ENCODE data around the gene GAST. TPM values are rescaled to one million over a fixed set of nuclear protein-coding genes. Genes with fewer than 3 reads are reported as not detected.
"Not testable (repeated sequence)": the region's sequence is repeated elsewhere in the genome, so short reads cannot be mapped to it uniquely, and the experiment has no call there.

The GAST gene
- total RNA-seq, 1 experiment from 2014 or later = not detected

DNA sequence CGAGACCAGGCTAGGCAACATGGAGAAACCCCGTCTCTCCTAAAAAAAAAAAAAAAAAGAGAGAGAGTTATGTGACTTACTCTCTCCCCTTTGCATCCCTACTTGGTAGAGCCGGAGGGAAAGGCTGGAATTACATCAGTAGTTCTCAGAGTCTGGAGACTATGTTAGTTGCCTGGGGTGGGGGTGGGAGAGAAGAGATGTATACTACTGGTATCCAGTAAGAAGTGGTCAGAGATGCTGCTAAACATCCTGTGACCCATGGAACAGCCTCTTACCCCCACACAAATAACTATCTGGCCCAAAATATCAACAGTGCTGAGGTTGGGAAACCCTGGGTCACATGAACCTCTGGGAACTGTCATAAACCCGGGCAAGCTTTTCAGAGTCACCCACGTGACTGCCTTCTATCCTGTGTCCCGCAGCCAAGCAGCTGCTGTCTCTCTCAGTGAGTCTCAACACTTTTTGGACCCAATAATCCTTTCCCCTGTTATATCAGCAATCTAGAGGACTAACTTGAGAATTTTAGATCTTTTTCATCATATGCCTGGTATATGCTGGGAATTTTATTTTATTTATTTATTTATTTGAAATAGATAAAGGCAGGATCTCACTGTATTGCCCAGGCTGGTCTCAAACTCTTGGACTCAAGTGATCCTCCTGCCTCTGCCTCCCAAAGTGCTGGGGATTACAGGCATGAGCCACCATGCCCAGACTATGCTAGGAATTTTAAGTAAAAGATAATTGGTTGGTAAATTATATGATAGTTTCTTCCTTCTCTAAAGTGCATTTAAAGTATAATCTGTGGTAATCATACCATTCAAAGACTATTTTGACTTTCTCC is 14.8 kb upstream of the GAST start:
- TF ChIP-seq SRF (IDR thresholded peaks at IDR 0.05; ENCODE audit: low read depth) (no peak), EZH2 (IDR thresholded peaks at IDR 0.05) (no peak), RAD21 (IDR thresholded peaks at IDR 0.05; ENCODE audit: low read depth) (no peak), POLR2A (IDR thresholded peaks at IDR 0.05; ENCODE audit: borderline replicate concordance, extremely low read depth, insufficient read depth, insufficient read length) (no peak), YY1 (IDR thresholded peaks at IDR 0.05; ENCODE audit: extremely low read depth, insufficient replicate concordance, low read depth, low read length) (no peak), POLR2AphosphoS5 (IDR thresholded peaks at IDR 0.05; ENCODE audit: low read depth, low read length) (no peak), ATF3 (IDR thresholded peaks at IDR 0.05) (no peak), CBX3 (IDR thresholded peaks at IDR 0.05; ENCODE audit: low read depth) (no peak), EZH2phosphoT487 (IDR thresholded peaks at IDR 0.05; ENCODE audit: borderline replicate concordance) (no peak), CEBPB (IDR thresholded peaks at IDR 0.05; ENCODE audit: low read depth) (no peak), TCF7L2 (IDR thresholded peaks at IDR 0.05; ENCODE audit: borderline replicate concordance, extremely low read depth, insufficient read depth, insufficient read length) (no peak), ZFX (IDR thresholded peaks at IDR 0.05) (no peak)
- TF ChIP-seq, protein P1, sequence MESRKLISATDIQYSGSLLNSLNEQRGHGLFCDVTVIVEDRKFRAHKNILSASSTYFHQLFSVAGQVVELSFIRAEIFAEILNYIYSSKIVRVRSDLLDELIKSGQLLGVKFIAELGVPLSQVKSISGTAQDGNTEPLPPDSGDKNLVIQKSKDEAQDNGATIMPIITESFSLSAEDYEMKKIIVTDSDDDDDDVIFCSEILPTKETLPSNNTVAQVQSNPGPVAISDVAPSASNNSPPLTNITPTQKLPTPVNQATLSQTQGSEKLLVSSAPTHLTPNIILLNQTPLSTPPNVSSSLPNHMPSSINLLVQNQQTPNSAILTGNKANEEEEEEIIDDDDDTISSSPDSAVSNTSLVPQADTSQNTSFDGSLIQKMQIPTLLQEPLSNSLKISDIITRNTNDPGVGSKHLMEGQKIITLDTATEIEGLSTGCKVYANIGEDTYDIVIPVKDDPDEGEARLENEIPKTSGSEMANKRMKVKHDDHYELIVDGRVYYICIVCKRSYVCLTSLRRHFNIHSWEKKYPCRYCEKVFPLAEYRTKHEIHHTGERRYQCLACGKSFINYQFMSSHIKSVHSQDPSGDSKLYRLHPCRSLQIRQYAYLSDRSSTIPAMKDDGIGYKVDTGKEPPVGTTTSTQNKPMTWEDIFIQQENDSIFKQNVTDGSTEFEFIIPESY (IDR thresholded peaks at IDR 0.05; ENCODE audit: extremely low read depth, insufficient replicate concordance, low read length) = no peak
- TF ChIP-seq, protein P2, sequence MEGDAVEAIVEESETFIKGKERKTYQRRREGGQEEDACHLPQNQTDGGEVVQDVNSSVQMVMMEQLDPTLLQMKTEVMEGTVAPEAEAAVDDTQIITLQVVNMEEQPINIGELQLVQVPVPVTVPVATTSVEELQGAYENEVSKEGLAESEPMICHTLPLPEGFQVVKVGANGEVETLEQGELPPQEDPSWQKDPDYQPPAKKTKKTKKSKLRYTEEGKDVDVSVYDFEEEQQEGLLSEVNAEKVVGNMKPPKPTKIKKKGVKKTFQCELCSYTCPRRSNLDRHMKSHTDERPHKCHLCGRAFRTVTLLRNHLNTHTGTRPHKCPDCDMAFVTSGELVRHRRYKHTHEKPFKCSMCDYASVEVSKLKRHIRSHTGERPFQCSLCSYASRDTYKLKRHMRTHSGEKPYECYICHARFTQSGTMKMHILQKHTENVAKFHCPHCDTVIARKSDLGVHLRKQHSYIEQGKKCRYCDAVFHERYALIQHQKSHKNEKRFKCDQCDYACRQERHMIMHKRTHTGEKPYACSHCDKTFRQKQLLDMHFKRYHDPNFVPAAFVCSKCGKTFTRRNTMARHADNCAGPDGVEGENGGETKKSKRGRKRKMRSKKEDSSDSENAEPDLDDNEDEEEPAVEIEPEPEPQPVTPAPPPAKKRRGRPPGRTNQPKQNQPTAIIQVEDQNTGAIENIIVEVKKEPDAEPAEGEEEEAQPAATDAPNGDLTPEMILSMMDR (IDR thresholded peaks at IDR 0.05 in 2 of 3, conservative IDR thresholded peaks at IDR 0.05 in 1 of 3; ENCODE audit: borderline replicate concordance in 1 of 3, insufficient read depth in 1 of 3, low read depth in 2 of 3, low read length in 2 of 3) = no peak
- H3K27me3 ChIP-seq (ENCODE audit: insufficient read depth, low read length) = no peaks in the 10 kb centered on the region
- H2AFZ ChIP-seq (ENCODE audit: low read depth, low read length, poor library complexity, severe bottlenecking) = no peak overlapping the region
- H4K20me1 ChIP-seq (ENCODE audit: insufficient read depth) = no peaks in the 10 kb centered on the region; the same call in 1 of the 2 replicates
- H3K27ac ChIP-seq (ENCODE audit: low read depth, low read length) = no peak overlapping the region
- no peaks in the 10 kb centered on the region for H3K9me2 ChIP-seq (ENCODE audit: insufficient read depth)
- H3K79me2 ChIP-seq (ENCODE audit: insufficient read depth, low read length) = no peaks in the 10 kb centered on the region
- H3K9ac ChIP-seq (ENCODE audit: low read length) = no peak overlapping the region
- H3K36me3 ChIP-seq (ENCODE audit: control insufficient read depth in 1 of 2, insufficient read depth in 2 of 2, low read length in 2 of 2) = peaks cover 4 to 8% of the 10 kb centered on the region in 2 experiments; a peak in 2 of 4 replicates
- intact Hi-C loops (cut with micrococcal nuclease) = no loop called here
- BruUV-seq (replicated peaks) = no TSS peak
- ChIA-PET POLR2A (interaction anchor here (1.7 kb wide), 1 partner anchor 9 kb away, joined by 7 read pairs; the partner anchor contains the start of gene EIF1), RAD21 (ENCODE audit: low non-redundant PET in 1 of 2, low total read pairs in 2 of 2, uncharacterized antibody in 2 of 2, unreplicated experiment in 2 of 2) (no interaction called here), CTCF (no interaction called here)
- H3K9me3 ChIP-seq (ENCODE audit: control insufficient read depth in 1 of 2, insufficient read depth in 1 of 2, low read depth in 1 of 2, low read length in 2 of 2) = no peaks in the 10 kb centered on the region
- no peaks in the 10 kb centered on the region for H3K4me1 ChIP-seq (ENCODE audit: control insufficient read depth in 1 of 2, insufficient read depth in 2 of 2, low read length in 2 of 2)
- DNase-seq (ENCODE audit: low read depth, low spot score) (no peak), ATAC-seq (no peak)
- H3K4me2 ChIP-seq (ENCODE audit: low read length) = no peak overlapping the region
- H3K4me3 ChIP-seq (replicated peaks in 1 of 2; ENCODE audit: low read depth in 1 of 2, low read length in 2 of 2) = no peak overlapping the region

DNA sequence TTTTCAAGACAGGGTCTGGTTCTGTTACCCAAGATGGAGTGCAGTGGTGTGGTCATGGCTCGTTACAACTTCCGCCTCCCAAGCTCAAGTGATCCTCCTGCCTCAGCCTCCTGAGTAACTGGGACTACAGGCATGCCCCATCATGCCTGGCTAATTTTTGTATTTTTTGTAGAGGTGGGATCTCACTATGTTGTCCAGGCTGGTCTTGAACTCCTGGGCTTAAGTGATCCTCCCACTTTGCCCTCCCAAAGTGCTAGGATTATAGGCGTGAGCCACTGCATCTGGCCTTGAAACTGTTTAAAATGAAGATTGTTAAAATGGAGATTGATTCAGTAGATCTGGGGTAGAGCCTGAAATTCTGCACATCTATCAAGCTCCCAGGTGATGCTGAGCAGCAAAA is 11.3 kb upstream of the GAST start:
- H4K20me1 ChIP-seq (ENCODE audit: insufficient read depth); H3K9me3 ChIP-seq (ENCODE audit: control insufficient read depth in 1 of 2, insufficient read depth in 1 of 2, low read depth in 1 of 2, low read length in 2 of 2); BruUV-seq (replicated peaks); RAD21 ChIA-PET (ENCODE audit: low non-redundant PET in 1 of 2, low total read pairs in 2 of 2, uncharacterized antibody in 2 of 2, unreplicated experiment in 2 of 2); ATAC-seq; H3K36me3 ChIP-seq (ENCODE audit: control insufficient read depth in 1 of 2, insufficient read depth in 2 of 2, low read length in 2 of 2); H3K9me2 ChIP-seq (ENCODE audit: insufficient read depth); H3K9ac ChIP-seq (ENCODE audit: low read length); H3K4me1 ChIP-seq (ENCODE audit: control insufficient read depth in 1 of 2, insufficient read depth in 2 of 2, low read length in 2 of 2); H2AFZ ChIP-seq (ENCODE audit: low read depth, low read length, poor library complexity, severe bottlenecking); H3K4me3 ChIP-seq (replicated peaks in 1 of 2; ENCODE audit: low read depth in 1 of 2, low read length in 2 of 2); H3K27ac ChIP-seq (ENCODE audit: low read depth, low read length); DNase-seq (ENCODE audit: low read depth, low spot score); H3K27me3 ChIP-seq (ENCODE audit: insufficient read depth, low read length); H3K4me2 ChIP-seq (ENCODE audit: low read length); intact Hi-C loops (cut with micrococcal nuclease); H3K79me2 ChIP-seq (ENCODE audit: insufficient read depth, low read length): not testable (repeated sequence)
- ChIA-PET POLR2A (interaction anchor here (2.6 kb wide), 1 partner anchor 12 kb away, joined by 19 read pairs; the partner anchor contains the start of gene EIF1), CTCF (interaction anchor here (0.7 kb wide), 1 partner anchor 12 kb away, joined by 3 read pairs; the partner anchor contains the start of gene EIF1)

Data from HCT116 (cell line).